ENCODE data around the gene TENT5C.

The TENT5C gene

GRCh38 chr1:117633423-117633822 lies 27.6 kb downstream of the TENT5C start:
- Histone ChIP-seq H3K4me3 (replicated peaks; ENCODE audit: insufficient read depth, low read length) (no peak overlapping the region), H3K27ac (replicated peaks) (no peak overlapping the region), H3K27me3 (ENCODE audit: insufficient read depth, poor library complexity, severe bottlenecking) (no peaks in the 10 kb centered on the region)
- TF ChIP-seq CTCF (IDR thresholded peaks at IDR 0.05; ENCODE audit: insufficient read depth, low read length) (no peak), POLR2AphosphoS5 (IDR thresholded peaks at IDR 0.05; ENCODE audit: low read depth) (no peak), GABPA (IDR thresholded peaks at IDR 0.05; ENCODE audit: low read depth) (no peak), SPI1 (IDR thresholded peaks at IDR 0.05; ENCODE audit: borderline replicate concordance, low read depth) (no peak), REST (IDR thresholded peaks at IDR 0.05; ENCODE audit: insufficient replicate concordance, low read depth) (no peak)
- no peak for DNase-seq (ENCODE audit: low read depth in 1 of 2, low spot score in 1 of 2)

GRCh38 chr1:117633936-117634335 lies 28.1 kb downstream of the TENT5C start:
- TF ChIP-seq POLR2AphosphoS5 (IDR thresholded peaks at IDR 0.05; ENCODE audit: low read depth) (no peak), CTCF (IDR thresholded peaks at IDR 0.05; ENCODE audit: insufficient read depth, low read length) (no peak), GABPA (IDR thresholded peaks at IDR 0.05; ENCODE audit: low read depth) (no peak), SPI1 (IDR thresholded peaks at IDR 0.05; ENCODE audit: borderline replicate concordance, low read depth) (no peak), REST (IDR thresholded peaks at IDR 0.05; ENCODE audit: insufficient replicate concordance, low read depth) (no peak)
- H3K4me3 ChIP-seq (replicated peaks; ENCODE audit: insufficient read depth, low read length): no peak overlapping the region
- no peak overlapping the region for H3K27ac ChIP-seq (replicated peaks)
- no peak for DNase-seq (ENCODE audit: low read depth in 1 of 2, low spot score in 1 of 2)
- H3K27me3 ChIP-seq (ENCODE audit: insufficient read depth, poor library complexity, severe bottlenecking): no peaks in the 10 kb centered on the region

GRCh38 chr1:117634631-117635030 lies 28.8 kb downstream of the TENT5C start:
- no peak for TF ChIP-seq CTCF (IDR thresholded peaks at IDR 0.05; ENCODE audit: insufficient read depth, low read length)
- TF ChIP-seq GABPA (IDR thresholded peaks at IDR 0.05; ENCODE audit: low read depth): no peak
- TF ChIP-seq REST (IDR thresholded peaks at IDR 0.05; ENCODE audit: insufficient replicate concordance, low read depth): no peak
- TF ChIP-seq SPI1 (IDR thresholded peaks at IDR 0.05; ENCODE audit: borderline replicate concordance, low read depth): no peak
- TF ChIP-seq POLR2AphosphoS5 (IDR thresholded peaks at IDR 0.05; ENCODE audit: low read depth): no peak
- H3K27ac ChIP-seq (replicated peaks): no peak overlapping the region
- H3K4me3 ChIP-seq (replicated peaks; ENCODE audit: insufficient read depth, low read length): no peak overlapping the region
- DNase-seq (ENCODE audit: low read depth in 1 of 2, low spot score in 1 of 2): no peak
- H3K27me3 ChIP-seq (ENCODE audit: insufficient read depth, poor library complexity, severe bottlenecking): no peaks in the 10 kb centered on the region
